Medulla oblongata (tissue), 1 donor: ENCODE results near the gene SELPLG.
"Not testable (repeated sequence)": the region's sequence is repeated elsewhere in the genome, so short reads cannot be mapped to it uniquely, and the experiment has no call there.

Experiments used
- DNase-seq: peaks from one replicate; pipeline ENCODE4 v3.0.0-alpha.2; 2015; ENCODE audit errors: extremely low spot score

Gene SELPLG

GRCh38 chr12:108633534-108634248 lies at the start of gene SELPLG:
TSS of gene SELPLG (minus strand) at chr12:108633894. CDS start at chr12:108624307, 9,587 bp downstream.
- DNase-seq, result peak; percentile 83

GRCh38 chr12:108681317-108681716 lies 47.6 kb upstream of the SELPLG start:
- DNase-seq, result no peak

- no peak for DNase-seq
Measured at GRCh38 chr12:108679106-108679681, 45.5 kb upstream of the SELPLG start.

DNA sequence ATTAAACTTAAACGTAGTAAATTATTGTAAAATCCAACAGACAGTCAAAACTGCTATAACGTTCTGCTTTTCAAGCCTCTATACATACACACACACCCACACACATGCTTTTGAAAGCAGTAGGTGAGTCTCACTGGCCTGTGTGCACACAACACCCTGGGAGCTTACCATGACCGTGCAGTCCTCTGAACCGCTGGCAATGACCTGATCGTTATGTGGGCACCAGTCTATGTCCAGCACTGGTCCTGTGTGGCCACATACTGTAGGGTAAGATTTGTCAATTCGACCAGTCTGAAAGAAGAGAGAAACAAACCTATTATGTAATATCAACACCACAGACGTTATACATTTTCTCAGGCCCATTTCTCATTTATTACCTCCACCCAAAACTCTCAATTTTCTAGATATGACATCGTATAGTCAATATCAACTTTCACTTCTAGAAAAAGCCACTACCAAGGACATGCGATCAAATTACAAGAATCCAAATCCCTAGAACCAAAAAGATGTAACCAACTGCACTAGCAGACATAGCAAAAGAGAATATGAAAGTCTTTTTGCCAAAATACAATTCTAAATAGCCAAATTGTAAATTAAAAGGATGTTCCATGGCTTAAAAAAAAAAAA lies 44.5 kb upstream of the SELPLG start:
- no peak for DNase-seq

- DNase-seq, result no peak
Measured at GRCh38 chr12:108677381-108677780, 43.7 kb upstream of the SELPLG start.

DNA sequence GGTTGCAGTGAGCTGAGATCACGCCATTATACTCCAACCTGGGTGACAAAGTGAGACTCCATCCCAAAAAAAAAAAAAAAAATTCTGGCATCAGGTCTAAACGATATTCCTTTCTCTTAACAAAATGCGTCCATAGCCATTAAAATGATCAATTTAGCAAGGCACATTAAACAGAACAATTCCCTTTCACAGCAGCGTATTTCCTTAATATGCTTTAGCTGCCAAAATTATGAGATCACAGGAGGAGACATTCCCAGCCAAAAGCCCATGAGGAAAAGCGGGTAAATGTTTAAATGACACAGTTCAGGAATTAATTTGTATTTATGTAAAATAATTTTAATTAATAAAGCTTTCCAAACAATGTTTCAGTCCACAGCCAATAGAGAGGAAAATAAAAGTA lies 43.0 kb upstream of the SELPLG start:
- DNase-seq, result no peak

GRCh38 chr12:108675792-108676191 lies 42.1 kb upstream of the SELPLG start:
- no peak for DNase-seq

DNA sequence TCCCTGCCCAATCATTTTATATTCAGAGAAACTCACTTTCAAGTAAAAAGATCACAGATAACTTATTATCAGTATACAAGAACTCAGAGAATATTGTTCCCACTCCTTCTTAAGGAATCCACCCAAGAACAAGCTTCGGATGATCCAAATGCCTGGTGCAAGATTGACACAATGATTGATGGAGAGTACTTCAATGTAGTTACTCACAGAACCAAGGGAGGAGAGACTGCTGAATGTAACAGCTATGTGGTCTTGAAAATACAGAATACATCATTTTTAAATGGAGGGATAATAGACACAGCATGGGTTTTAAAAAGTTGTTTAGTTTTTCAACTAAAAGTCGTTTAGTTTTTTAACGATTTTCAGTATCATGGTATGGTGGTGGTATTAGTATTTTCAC lies 38.4 kb upstream of the SELPLG start:
- no peak for DNase-seq

DNA sequence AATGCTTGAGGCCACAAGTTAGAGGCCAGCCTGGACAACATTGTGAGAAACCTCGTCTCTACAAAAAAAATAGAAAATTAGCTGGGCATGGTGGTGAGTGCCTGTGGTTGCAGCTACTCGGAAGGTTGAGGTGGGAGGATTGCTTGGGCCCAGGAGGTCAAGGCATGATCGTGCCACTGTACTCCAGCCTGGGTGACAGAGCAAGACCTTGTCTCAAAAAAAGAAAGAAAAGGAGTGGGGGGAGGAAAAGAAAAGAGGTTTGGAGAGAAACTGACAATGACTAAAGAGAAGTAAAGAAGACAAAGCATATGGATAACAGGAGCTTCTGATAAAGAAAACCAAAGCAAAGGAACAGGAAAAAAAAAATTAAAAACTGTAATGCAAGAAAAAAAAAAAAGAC lies 37.4 kb upstream of the SELPLG start:
- DNase-seq, result no peak

DNA sequence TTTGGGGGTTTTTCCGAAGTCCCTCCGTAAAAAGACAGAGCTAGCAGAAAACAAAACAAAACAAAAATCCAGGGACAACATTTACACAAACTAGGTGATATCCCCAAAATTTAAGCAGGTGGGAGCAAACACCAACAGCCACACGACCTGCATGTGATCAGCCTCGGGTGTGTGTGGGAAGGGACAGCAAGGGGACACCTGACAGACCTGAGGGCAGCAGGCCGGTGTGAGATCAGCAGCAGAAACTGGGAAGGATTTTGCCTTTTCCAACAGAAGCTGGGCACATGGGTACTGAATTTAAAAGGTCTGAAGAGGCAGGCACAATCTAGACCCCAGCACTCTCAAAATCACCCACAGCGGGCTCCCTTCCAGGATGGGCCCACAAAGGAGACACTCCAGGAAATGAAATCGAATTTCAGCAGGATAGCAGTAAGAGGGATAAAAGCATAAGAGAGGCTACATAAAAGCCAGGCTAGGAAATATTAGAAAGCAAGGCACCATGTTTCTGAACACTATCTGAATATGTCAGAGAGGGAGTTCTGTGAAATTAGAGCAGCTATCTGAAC lies 36.5 kb upstream of the SELPLG start:
- DNase-seq, result no peak

- no peak for DNase-seq
Measured at GRCh38 chr12:108668542-108668941, 34.8 kb upstream of the SELPLG start.

DNA sequence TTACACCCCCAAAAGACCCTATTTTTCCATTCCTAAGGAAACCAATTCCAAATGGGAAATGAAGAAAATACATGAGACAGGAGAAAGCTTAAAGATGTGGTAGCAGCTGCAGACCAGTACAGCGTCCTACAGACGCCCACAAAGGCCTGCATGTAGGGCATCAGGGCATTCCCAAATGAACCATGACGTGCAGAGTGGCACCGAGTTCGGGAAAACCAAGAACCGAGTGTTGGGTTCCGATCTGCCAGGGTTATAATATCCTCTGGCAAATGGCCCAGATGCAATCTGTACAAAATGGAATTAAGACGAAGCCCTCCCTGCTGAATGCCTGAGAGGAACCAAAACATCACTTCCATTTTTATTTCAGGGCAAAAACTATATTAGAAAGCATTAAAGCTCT lies 34.4 kb upstream of the SELPLG start:
- DNase-seq, result no peak

- peak; percentile 38 for DNase-seq
Measured at GRCh38 chr12:108667349-108667748, 33.7 kb upstream of the SELPLG start.

- peak; percentile 63 for DNase-seq
Measured at GRCh38 chr12:108666401-108666881, 32.7 kb upstream of the SELPLG start.

GRCh38 chr12:108665608-108666202 lies 32.0 kb upstream of the SELPLG start:
- DNase-seq, result no peak

DNA sequence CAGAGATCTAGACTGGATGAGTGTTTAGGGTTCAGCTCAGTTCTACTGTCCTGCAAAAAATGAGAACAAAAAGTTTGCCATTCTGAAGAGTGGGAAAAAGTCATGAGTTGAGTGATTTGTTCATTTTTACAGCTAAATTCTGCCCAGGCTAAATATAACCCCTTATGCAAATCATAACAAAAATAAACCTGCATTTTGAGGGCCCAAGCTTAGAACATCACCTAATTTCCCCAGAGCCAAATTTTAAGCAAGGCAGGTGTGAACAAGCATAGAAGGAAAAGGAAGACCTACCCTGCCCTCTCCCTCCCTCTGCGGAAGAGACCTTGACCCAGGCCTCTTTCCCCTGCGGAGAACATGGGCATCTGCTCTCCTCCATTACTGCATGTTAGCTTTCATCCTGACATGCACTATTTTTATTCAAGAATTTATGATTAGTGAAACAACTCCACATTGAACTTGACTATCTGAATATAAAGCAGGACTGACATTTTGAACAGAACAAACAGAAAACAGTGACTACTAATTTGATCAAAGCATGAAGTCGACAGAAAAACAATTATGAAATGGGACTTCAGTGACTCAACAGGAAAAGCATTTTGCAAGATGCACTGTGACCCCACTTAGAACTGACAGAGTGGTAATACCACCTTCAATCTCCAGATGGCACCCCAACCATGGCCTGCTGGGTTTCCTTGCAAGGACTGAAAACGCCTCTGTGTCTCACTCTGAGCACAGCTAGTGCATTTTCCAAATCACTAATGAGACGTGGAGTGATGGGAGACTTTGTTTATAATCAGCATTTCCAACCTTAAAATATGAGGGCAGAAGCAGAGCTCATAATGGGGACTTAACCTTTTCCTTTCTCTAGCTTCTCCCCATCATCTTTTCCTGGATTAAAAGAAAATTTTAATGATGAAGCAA lies 30.9 kb upstream of the SELPLG start:
- DNase-seq, result peak; percentile 97

DNA sequence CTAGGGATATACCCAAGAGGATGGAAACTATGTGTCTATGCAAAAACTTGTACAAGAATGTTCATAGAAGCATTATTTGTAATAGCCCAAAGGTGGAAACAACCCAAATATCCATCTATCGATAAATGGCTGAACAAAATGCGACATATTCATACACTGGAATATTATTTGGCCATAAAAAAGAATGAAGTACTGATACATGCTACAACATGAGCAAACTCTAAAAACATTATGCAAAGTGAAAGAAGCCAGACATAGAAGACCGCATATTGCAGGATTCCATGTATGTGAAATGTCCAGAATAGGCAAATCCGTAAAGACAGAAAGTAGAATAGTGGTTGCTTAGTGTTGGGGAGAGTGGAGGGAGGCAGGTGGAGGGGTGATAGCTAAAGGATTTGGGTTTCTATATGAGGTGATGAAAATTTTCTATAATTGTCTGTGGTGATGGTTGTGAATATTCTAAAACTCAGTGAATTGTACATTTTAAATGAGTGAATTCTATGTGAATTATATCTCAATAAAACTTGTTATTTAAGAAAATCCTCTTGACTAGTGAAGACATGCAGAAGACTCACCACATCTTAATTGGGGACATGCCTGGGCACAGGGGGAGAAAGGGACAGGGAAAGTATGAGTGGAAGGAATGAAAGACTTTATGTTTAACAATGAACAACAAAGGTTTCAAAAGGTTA lies 29.8 kb upstream of the SELPLG start:
- no peak for DNase-seq

- not testable (repeated sequence) for DNase-seq
Measured at GRCh38 chr12:108658115-108658514, 24.4 kb upstream of the SELPLG start.

DNA sequence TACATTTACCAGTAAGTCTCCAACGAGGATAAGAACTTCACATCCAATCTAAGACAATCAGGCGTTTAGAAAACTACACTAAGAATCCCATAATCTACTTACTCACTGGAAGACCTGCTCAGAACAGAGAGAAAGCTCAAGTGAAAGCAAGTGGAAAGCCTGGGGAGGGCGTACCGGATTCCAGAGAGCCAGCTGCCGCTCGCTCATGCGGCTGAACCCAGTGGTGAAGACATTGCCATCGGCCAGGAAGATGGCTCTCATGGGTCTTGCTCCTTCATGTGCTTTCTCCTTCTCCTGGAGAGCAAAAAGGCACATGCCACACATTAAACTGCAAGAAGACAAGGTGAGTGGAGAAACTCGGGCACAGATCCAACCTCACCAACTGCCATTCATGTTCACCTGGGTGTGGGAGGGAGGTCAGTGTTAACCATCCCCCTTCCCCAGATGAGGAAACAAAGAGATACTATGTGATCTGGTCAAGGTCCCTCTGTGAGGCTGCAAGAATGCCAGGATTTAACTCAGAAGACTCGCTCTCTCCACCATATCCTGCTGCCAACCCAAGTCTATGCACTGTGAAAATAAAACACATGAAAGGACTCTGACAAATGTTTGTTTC lies 23.5 kb upstream of the SELPLG start:
- DNase-seq, result no peak

GRCh38 chr12:108656247-108656646 lies 22.6 kb upstream of the SELPLG start:
- not testable (repeated sequence) for DNase-seq
